Measurements from ENCODE around the gene CLBA1. TPM values are rescaled to one million over a fixed set of nuclear protein-coding genes. Genes with fewer than 3 reads are reported as not detected.

CLBA1 gene
- total RNA-seq, 1 donor from 2014 or later = 2.4 TPM

DNA sequence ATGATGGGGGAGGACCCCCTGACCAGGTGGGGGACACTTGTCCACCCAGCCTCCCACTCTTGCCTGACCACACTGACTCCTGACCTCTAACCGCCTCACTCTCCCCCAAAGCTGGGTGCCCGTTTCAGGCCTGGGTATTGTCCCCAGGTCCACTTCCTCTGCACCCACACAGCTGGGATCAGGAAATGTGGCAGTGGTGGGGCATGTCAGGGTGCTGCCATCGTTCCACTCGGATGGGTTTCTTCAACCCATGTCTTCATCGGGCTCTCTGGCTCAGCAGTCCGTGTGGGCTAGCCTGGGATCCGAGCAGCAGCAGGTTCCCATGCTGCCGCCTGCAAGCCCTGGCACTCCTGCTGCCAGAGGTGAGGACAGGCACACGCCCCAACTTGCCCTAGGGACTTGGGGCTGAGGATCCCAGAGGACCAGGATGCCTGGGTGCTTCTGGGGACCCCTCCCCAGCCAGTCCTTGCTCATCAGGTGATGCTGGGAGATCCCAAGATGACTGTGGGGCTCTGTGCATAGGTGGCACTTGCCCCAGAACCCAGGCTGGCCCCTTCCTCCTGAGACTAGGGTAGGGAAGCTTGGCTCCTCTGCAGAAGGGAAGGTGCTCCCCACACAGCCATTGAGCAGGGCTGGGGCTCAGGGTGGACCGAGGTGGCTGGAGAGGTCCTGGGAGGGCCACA, 2.9 kb upstream of the CLBA1 start:
- no peak overlapping the region for H3K27ac ChIP-seq (replicated peaks)
- H3K9me3 ChIP-seq (replicated peaks) = no peaks in the 10 kb centered on the region
- intact Hi-C loops (cut with micrococcal nuclease) = no loop called here
- H3K36me3 ChIP-seq = no peaks in the 10 kb centered on the region
- peaks cover 37% of the 10 kb centered on the region for H3K4me1 ChIP-seq
- DNase-seq = no peak
- peaks cover 3% of the 10 kb centered on the region for H3K27me3 ChIP-seq (ENCODE audit: low read depth)
- no peak overlapping the region for H3K4me3 ChIP-seq
- no peak for TF ChIP-seq CTCF (IDR thresholded peaks at IDR 0.05; ENCODE audit: borderline replicate concordance)

DNA sequence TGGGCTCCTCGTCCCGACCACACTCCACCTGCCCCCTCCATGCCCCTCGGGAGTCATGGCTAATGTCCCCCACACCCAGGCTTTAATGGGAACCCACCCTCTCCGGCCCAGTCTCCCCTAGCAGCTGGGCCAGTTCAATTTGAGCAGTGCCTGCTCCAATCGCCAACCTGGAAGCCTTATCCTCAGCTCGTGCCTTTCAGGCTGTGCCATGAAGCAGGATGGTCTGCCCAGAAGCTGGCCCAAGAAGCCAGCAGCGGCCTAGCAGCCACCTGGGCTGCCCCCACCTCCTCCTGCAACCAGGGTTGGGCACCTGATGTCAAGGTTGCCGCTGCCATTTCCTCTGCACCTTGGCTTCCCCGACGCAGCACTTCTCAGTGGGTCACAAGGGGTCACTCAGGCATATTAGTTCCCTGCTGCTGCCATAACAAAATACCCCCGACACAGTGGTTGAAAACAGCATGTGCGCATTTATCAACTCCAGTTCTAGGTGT, 2.3 kb upstream of the CLBA1 start:
- Histone ChIP-seq H3K9me3 (replicated peaks) (no peaks in the 10 kb centered on the region), H3K36me3 (no peaks in the 10 kb centered on the region), H3K27me3 (ENCODE audit: low read depth) (no peaks in the 10 kb centered on the region), H3K27ac (replicated peaks) (no peak overlapping the region), H3K4me1 (peaks cover 33% of the 10 kb centered on the region), H3K4me3 (no peak overlapping the region)
- DNase-seq = no peak
- no peak for TF ChIP-seq CTCF (IDR thresholded peaks at IDR 0.05; ENCODE audit: borderline replicate concordance)
- intact Hi-C loops (cut with micrococcal nuclease) = no loop called here

- Histone ChIP-seq H3K4me1 (peaks cover 27% of the 10 kb centered on the region), H3K27me3 (ENCODE audit: low read depth) (no peaks in the 10 kb centered on the region), H3K4me3 (no peak overlapping the region), H3K27ac (replicated peaks) (no peak overlapping the region), H3K9me3 (replicated peaks) (no peaks in the 10 kb centered on the region), H3K36me3 (no peaks in the 10 kb centered on the region)
- intact Hi-C loops (cut with micrococcal nuclease) = no loop called here
- DNase-seq = no peak
- TF ChIP-seq CTCF (IDR thresholded peaks at IDR 0.05; ENCODE audit: borderline replicate concordance) = no peak
Observed at GRCh38 chr14:104984056-104984894, 1.3 kb upstream of the CLBA1 start.

GRCh38 chr14:104986487-104987164, 1.0 kb downstream of the CLBA1 start:
- H3K36me3 ChIP-seq = no peaks in the 10 kb centered on the region
- H3K4me3 ChIP-seq = peak overlapping the region; percentile 93
- H3K9me3 ChIP-seq (replicated peaks) = no peaks in the 10 kb centered on the region
- TF ChIP-seq CTCF (IDR thresholded peaks at IDR 0.05; ENCODE audit: borderline replicate concordance) = no peak
- no peak overlapping the region for H3K27ac ChIP-seq (replicated peaks)
- no peak for DNase-seq
- intact Hi-C loops (cut with micrococcal nuclease) = no loop called here
- no peaks in the 10 kb centered on the region for H3K27me3 ChIP-seq (ENCODE audit: low read depth)
- H3K4me1 ChIP-seq = peaks cover 15% of the 10 kb centered on the region

DNA sequence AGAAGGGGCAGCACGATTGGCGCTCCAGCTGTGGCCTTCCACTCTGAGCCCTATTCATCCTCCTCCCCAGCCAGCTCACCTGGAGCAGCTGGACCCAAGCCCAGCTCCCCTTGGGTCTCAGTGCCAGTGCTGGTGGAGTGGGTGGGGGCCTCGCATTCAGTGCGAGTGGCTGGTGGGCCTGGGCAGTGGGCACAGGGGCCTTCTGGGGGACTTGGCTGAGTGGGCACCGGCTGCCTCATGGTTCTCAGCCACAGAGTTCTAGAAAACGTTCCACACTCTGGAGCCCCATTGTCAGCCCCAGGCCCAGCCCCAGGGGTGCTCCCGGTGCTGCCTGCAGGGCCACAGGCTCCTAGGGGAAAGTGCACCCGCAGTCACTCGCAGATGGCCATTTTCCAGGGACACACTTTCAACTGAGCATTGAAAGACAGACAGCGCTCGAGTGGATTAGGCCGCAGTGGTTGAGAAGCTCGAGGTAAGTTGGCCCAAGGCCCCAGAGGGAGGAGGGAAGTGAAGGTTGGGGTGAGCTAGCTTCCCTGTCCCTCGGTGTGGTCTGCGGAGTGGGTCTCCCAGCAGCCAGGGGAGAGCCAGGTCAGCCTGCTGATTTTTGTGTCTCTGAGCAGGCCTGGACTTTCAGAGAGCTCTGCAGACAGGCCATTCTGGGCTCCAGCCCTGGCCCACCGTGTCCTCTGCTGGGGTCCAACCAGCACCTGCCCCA, 3.8 kb downstream of the CLBA1 start:
- H3K4me1 ChIP-seq = peaks cover 15% of the 10 kb centered on the region
- no peak for TF ChIP-seq CTCF (IDR thresholded peaks at IDR 0.05; ENCODE audit: borderline replicate concordance)
- no peaks in the 10 kb centered on the region for H3K9me3 ChIP-seq (replicated peaks)
- H3K4me3 ChIP-seq = no peak overlapping the region
- H3K36me3 ChIP-seq = peaks cover 19% of the 10 kb centered on the region
- intact Hi-C loops (cut with micrococcal nuclease) = no loop called here
- H3K27me3 ChIP-seq (ENCODE audit: low read depth) = no peaks in the 10 kb centered on the region
- no peak for DNase-seq
- no peak overlapping the region for H3K27ac ChIP-seq (replicated peaks)

Data from left ventricle myocardium inferior (tissue), 1 donor.